ENCODE results near the gene ZNF660. TPM values are rescaled to one million over a fixed set of nuclear protein-coding genes. Genes with fewer than 3 reads are reported as not detected.

Gene ZNF660
- total RNA-seq, 1 donor from 2014 or later: 5.2 TPM

DNA sequence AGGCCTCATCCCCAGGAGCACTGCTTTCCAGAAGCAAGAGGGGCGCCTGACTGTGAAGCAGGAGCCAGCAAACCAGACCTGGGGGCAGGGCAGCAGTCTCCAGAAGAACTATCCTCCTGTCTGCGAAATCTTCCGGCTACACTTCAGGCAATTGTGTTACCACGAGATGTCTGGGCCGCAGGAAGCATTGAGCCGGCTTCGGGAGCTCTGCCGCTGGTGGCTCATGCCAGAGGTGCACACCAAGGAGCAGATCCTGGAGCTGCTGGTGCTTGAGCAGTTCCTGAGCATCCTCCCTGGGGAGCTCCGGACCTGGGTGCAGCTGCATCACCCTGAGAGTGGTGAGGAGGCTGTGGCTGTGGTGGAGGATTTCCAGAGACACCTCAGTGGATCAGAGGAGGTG, 27.7 kb upstream of the ZNF660 start:
- ChIA-PET POLR2A (interaction anchor here (1.0 kb wide), 1 partner anchor 16 kb away, joined by 4 read pairs; no protein-coding TSS in a partner anchor), CTCF (no interaction called here)
- ATAC-seq (ENCODE audit: low read depth) (no peak), DNase-seq (no peak)
- Mint-ChIP-seq H3K4me1 (peaks cover 20% of the 10 kb centered on the region), H3K27ac (no peak overlapping the region), H3K9me3 (peaks cover 4% of the 10 kb centered on the region), H3K4me3 (no peak overlapping the region), H3K36me3 (ENCODE audit: low read depth) (peaks cover 53% of the 10 kb centered on the region), H3K27me3 (no peaks in the 10 kb centered on the region)
- intact Hi-C loops (cut with micrococcal nuclease): loop anchor here (5.0 to 10.0 kb wide), 3 partner anchors 168 to 305 kb away; partner anchors contain the start of genes KIAA1143, KIF15, TMEM42 and ZNF501
- TF ChIP-seq, protein P1, sequence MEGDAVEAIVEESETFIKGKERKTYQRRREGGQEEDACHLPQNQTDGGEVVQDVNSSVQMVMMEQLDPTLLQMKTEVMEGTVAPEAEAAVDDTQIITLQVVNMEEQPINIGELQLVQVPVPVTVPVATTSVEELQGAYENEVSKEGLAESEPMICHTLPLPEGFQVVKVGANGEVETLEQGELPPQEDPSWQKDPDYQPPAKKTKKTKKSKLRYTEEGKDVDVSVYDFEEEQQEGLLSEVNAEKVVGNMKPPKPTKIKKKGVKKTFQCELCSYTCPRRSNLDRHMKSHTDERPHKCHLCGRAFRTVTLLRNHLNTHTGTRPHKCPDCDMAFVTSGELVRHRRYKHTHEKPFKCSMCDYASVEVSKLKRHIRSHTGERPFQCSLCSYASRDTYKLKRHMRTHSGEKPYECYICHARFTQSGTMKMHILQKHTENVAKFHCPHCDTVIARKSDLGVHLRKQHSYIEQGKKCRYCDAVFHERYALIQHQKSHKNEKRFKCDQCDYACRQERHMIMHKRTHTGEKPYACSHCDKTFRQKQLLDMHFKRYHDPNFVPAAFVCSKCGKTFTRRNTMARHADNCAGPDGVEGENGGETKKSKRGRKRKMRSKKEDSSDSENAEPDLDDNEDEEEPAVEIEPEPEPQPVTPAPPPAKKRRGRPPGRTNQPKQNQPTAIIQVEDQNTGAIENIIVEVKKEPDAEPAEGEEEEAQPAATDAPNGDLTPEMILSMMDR (IDR thresholded peaks at IDR 0.05): no peak

DNA sequence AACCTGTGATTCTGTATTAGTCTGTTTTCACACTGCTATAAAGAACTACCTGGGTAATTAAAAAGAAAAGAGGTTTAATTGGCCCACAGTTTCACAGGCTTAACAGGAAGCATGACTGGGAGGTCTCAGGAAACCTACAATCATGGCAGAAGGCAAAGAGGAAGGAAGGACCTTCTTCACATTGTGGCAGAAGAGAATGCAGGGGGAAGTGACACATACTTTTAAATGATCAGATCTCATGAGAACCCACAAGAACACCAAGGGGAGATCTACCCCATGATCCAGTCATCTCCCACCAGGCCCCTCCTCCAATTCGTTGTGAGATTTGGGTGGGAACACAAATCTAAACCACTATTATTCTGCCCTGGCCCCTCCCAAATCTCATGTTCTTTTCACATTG, 23.7 kb upstream of the ZNF660 start:
- ChIA-PET POLR2A (no interaction called here), CTCF (no interaction called here)
- Mint-ChIP-seq H3K4me3 (no peak overlapping the region), H3K36me3 (ENCODE audit: low read depth) (peaks cover 64% of the 10 kb centered on the region), H3K9me3 (peaks cover 2% of the 10 kb centered on the region), H3K27me3 (no peaks in the 10 kb centered on the region), H3K4me1 (peaks cover 6% of the 10 kb centered on the region), H3K27ac (no peak overlapping the region)
- intact Hi-C loops (cut with micrococcal nuclease): no loop called here
- TF ChIP-seq, protein P1 (IDR thresholded peaks at IDR 0.05): no peak
- DNase-seq (no peak), ATAC-seq (ENCODE audit: low read depth) (no peak)

DNA sequence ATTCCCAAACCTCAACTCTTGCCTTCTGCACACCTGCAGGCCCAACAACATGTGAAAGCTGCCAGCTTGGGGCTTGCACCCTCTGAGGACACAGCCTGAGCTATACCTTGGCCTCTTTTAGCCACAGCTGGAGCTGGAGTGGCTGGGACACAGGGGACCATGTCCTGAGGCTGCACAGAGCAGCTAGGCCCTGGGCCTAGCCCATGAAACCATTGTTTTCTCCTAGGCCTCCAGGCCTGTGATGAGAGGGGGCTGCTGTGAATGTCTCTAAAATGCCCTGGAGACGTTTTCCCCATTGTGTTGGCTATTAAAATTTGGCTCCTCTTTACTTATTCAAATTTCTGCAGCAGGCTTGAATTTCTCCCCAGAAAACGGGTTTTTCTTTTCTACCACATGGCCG, 22.6 kb upstream of the ZNF660 start:
- intact Hi-C loops (cut with micrococcal nuclease): no loop called here
- no peak for ATAC-seq (ENCODE audit: low read depth)
- CTCF ChIA-PET: interaction anchor here (0.6 kb wide), 1 partner anchor 33 kb away, joined by 3 read pairs; no protein-coding TSS in a partner anchor

DNA sequence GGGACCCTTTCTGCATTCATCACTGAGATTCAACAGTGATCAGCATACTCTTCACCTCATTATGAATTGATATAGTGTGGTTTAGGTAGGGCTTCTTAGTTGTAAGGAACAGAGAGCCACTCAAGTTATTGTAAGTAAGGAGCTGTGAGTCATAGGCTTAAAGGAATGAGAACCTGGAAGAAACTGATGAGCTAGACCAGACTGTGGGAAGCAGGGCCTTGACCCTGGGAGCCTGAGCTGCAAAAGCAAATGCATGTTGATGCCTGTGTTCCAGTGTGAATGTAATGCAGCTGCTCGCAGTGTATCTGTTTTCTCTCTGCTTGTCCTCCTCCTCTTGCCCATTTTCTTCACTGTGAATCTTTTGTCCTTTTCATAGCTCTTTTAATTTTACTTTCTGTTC, 16.2 kb upstream of the ZNF660 start:
- ChIA-PET POLR2A (no interaction called here), CTCF (no interaction called here)
- H3K9me3 Mint-ChIP-seq: peaks cover 43% of the 10 kb centered on the region
- DNase-seq (no peak), ATAC-seq (ENCODE audit: low read depth) (no peak)
- H3K27ac Mint-ChIP-seq: no peak overlapping the region
- H3K36me3 Mint-ChIP-seq (ENCODE audit: low read depth): peaks cover 75% of the 10 kb centered on the region
- no peaks in the 10 kb centered on the region for H3K4me1 Mint-ChIP-seq
- H3K4me3 Mint-ChIP-seq: no peak overlapping the region
- no peaks in the 10 kb centered on the region for H3K27me3 Mint-ChIP-seq
- TF ChIP-seq, protein P1 (IDR thresholded peaks at IDR 0.05): no peak
- intact Hi-C loops (cut with micrococcal nuclease): no loop called here

More for the DNA sequence above, 22.6 kb upstream of the ZNF660 start:
- Mint-ChIP-seq H3K4me1 (no peaks in the 10 kb centered on the region), H3K27me3 (no peaks in the 10 kb centered on the region), H3K27ac (no peak overlapping the region), H3K4me3 (no peak overlapping the region), H3K9me3 (peaks cover 2% of the 10 kb centered on the region), H3K36me3 (ENCODE audit: low read depth) (peaks cover 67% of the 10 kb centered on the region)
- POLR2A ChIA-PET: no interaction called here
- no peak for DNase-seq
- TF ChIP-seq, protein P1 (IDR thresholded peaks at IDR 0.05): no peak

DNA sequence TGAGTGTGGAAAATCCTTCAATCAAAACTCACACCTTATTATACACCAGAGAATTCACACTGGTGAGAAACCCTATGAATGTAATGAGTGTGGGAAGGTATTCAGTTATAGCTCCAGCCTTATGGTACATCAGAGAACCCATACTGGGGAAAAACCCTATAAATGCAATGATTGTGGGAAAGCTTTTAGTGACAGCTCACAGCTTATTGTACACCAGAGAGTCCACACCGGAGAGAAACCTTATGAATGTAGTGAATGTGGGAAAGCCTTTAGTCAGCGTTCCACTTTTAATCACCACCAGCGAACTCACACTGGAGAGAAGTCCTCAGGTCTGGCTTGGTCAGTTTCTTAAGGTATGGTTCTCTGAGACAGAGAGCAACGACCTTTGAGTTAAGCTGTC, 13.7 kb upstream of the ZNF660 start:
- no peak overlapping the region for H3K4me3 Mint-ChIP-seq
- ChIA-PET POLR2A (no interaction called here), CTCF (no interaction called here)
- DNase-seq (no peak), ATAC-seq (ENCODE audit: low read depth) (no peak)
- peaks cover 60% of the 10 kb centered on the region for H3K36me3 Mint-ChIP-seq (ENCODE audit: low read depth)
- peaks cover 46% of the 10 kb centered on the region for H3K9me3 Mint-ChIP-seq
- H3K27me3 Mint-ChIP-seq: no peaks in the 10 kb centered on the region
- H3K27ac Mint-ChIP-seq: no peak overlapping the region
- intact Hi-C loops (cut with micrococcal nuclease): no loop called here
- H3K4me1 Mint-ChIP-seq: no peaks in the 10 kb centered on the region
- TF ChIP-seq, protein P1 (IDR thresholded peaks at IDR 0.05): no peak

All from activated B cell treated with CpG ODN at 0.5 μM for 24 hours (primary cell).